ENCODE measurements around the gene SCN3A. TPM values are rescaled to one million over a fixed set of nuclear protein-coding genes. Genes with fewer than 3 reads are reported as not detected.
A peak's percentile ranks its signal among the peaks of the same experiment; 100 is the strongest.

SCN3A gene
- total and polyA plus RNA-seq, 4 donors, result 0.06 to 2.3 (median 0.43) TPM

DNA sequence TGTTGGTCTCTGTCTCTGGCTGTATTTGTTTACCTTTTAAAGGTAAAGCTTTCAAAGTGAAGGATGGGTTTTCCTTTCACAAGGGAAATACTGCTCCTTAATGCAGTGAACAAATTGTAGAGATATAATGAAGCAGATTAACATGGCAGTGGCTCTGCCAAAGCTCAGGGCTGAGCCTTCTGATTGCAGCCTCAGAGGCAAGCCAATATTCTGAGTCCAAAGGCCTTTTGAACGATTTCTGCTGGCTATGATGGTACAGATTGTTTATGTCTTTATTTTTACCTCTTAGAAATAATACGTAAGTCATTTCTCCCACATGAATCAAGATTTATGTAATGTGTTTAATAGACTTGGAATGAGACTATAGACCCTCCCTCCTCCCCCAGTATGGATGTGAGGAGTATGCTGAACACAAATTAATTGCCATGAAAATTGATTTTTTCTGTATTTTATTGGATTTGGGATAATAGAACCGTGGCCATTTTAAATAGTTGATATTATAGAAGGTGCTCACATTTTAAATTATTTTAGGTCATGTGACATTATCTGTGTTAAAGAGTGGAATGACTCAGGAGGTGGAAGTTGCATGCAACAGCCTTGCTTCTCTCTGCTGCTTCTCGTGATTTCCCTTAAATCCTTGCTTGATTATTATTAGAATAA is 36.1 kb upstream of the SCN3A start:
- ATAC-seq (ENCODE audit: insufficient read depth, low FRiP score), result no peak
- Histone ChIP-seq H3K9ac (ENCODE audit: insufficient read depth in 1 of 2, low read length in 2 of 2) (no peak overlapping the region), H3K9me3 (ENCODE audit: control insufficient read depth in 4 of 4, insufficient read depth in 3 of 4, low read length in 3 of 4) (no peaks in the 10 kb centered on the region), H3K27me3 (ENCODE audit: control insufficient read depth in 3 of 3, insufficient read depth in 3 of 3, low read length in 2 of 3) (no peaks in the 10 kb centered on the region), H3K27ac (ENCODE audit: low read depth in 1 of 2, low read length in 1 of 2) (no peak overlapping the region), H3K4me3 (no peak overlapping the region), H3K4me1 (ENCODE audit: control insufficient read depth in 5 of 5, insufficient read depth in 5 of 5, low read length in 5 of 5) (no peaks in the 10 kb centered on the region), H3K36me3 (ENCODE audit: control insufficient read depth in 4 of 4, insufficient read depth in 4 of 4, low read length in 4 of 4) (no peaks in the 10 kb centered on the region)
- TF ChIP-seq, protein P1, sequence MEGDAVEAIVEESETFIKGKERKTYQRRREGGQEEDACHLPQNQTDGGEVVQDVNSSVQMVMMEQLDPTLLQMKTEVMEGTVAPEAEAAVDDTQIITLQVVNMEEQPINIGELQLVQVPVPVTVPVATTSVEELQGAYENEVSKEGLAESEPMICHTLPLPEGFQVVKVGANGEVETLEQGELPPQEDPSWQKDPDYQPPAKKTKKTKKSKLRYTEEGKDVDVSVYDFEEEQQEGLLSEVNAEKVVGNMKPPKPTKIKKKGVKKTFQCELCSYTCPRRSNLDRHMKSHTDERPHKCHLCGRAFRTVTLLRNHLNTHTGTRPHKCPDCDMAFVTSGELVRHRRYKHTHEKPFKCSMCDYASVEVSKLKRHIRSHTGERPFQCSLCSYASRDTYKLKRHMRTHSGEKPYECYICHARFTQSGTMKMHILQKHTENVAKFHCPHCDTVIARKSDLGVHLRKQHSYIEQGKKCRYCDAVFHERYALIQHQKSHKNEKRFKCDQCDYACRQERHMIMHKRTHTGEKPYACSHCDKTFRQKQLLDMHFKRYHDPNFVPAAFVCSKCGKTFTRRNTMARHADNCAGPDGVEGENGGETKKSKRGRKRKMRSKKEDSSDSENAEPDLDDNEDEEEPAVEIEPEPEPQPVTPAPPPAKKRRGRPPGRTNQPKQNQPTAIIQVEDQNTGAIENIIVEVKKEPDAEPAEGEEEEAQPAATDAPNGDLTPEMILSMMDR (IDR thresholded peaks at IDR 0.05; ENCODE audit: control extremely low read depth, extremely low read depth), result no peak
- 75 to 80% methylated on average over 4 of the region's 4 CpGs for WGBS, 2 donors
- no peak for DNase-seq

DNA sequence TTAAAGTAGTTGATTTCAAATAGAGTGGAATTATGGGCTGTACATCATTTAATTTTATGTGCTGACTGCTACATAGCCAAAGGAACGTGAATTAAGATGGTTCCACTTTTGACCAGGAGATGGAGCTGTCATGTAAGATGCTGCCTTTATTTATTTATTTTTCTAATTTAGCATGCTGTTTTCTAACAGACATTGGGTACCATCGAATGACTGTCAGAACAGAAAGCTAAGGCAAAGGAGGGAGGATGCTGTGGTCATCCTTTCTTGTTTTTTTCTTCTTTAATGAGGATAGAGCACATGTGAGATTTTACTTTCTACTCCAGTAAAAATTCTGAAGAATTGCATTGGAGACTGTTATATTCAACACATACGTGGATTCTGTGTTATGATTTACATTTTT is 35.4 kb upstream of the SCN3A start, which contains the start of gene SCN2A:
Gene SCN2A (plus strand): TSS at position 185 of the 400 bp plus-strand sequence. CDS start 56,410 bp downstream, outside the sequence.
- H3K4me1 ChIP-seq (ENCODE audit: control insufficient read depth in 5 of 5, insufficient read depth in 5 of 5, low read length in 5 of 5), result no peaks in the 10 kb centered on the region
- no peaks in the 10 kb centered on the region for H3K9me3 ChIP-seq (ENCODE audit: control insufficient read depth in 4 of 4, insufficient read depth in 3 of 4, low read length in 3 of 4)
- no peak within 1 kb of the TSS for H3K9ac ChIP-seq (ENCODE audit: insufficient read depth in 1 of 2, low read length in 2 of 2)
- peak; percentile 53 for ATAC-seq (ENCODE audit: insufficient read depth, low FRiP score)
- peak in 2 of 3 donors; percentile 22 to 58 for DNase-seq
- no peaks in the 10 kb centered on the region for H3K27me3 ChIP-seq (ENCODE audit: control insufficient read depth in 3 of 3, insufficient read depth in 3 of 3, low read length in 2 of 3)
- H3K4me3 ChIP-seq, result no peak within 1 kb of the TSS
- TF ChIP-seq, protein P1 (IDR thresholded peaks at IDR 0.05; ENCODE audit: control extremely low read depth, extremely low read depth), result peak; percentile 33
- no peak within 1 kb of the TSS for H3K27ac ChIP-seq (ENCODE audit: low read depth in 1 of 2, low read length in 1 of 2)
- 26 to 30% methylated on average over 3 of the region's 3 CpGs for WGBS, 2 donors
- H3K36me3 ChIP-seq (ENCODE audit: control insufficient read depth in 4 of 4, insufficient read depth in 4 of 4, low read length in 4 of 4), result no peaks in the 10 kb centered on the region

DNA sequence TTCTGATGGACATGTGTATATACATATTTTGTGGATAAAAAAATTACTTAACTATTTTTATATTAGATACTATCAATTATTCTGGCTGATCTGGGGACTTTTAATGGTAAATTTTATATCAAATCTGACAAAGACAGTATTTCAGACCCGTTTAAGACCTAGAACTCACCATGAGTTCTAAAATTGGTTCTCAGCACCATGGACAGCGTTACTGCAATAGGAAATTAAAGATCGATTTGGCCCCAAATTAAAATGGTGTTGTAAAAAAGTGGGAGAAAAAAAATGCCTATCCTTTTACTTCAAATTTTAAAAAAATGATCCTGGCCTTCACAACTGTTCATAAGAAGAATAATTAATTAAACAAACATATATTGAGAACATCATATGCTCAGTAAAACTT is 34.4 kb upstream of the SCN3A start:
- no peak for ATAC-seq (ENCODE audit: insufficient read depth, low FRiP score)
- DNase-seq, result peak in 2 of 3 donors; percentile 45 to 62
- no peaks in the 10 kb centered on the region for H3K4me1 ChIP-seq (ENCODE audit: control insufficient read depth in 5 of 5, insufficient read depth in 5 of 5, low read length in 5 of 5)
- TF ChIP-seq, protein P1 (IDR thresholded peaks at IDR 0.05; ENCODE audit: control extremely low read depth, extremely low read depth), result no peak
- no peaks in the 10 kb centered on the region for H3K36me3 ChIP-seq (ENCODE audit: control insufficient read depth in 4 of 4, insufficient read depth in 4 of 4, low read length in 4 of 4)
- H3K9me3 ChIP-seq (ENCODE audit: control insufficient read depth in 4 of 4, insufficient read depth in 3 of 4, low read length in 3 of 4), result no peaks in the 10 kb centered on the region
- WGBS, 2 donors, result 6 to 9% methylated on average over 3 of the region's 3 CpGs
- no peaks in the 10 kb centered on the region for H3K27me3 ChIP-seq (ENCODE audit: control insufficient read depth in 3 of 3, insufficient read depth in 3 of 3, low read length in 2 of 3)
- no peak overlapping the region for H3K27ac ChIP-seq (ENCODE audit: low read depth in 1 of 2, low read length in 1 of 2)
- H3K4me3 ChIP-seq, result no peak overlapping the region
- H3K9ac ChIP-seq (ENCODE audit: insufficient read depth in 1 of 2, low read length in 2 of 2), result no peak overlapping the region

All from lung (tissue), 12 donors.